HG03521 (cell line): ENCODE results near the gene COL10A1.
"Not testable (repeated sequence)": the region's sequence is repeated elsewhere in the genome, so short reads cannot be mapped to it uniquely, and the experiment has no call there.

Experiments used
- ATAC-seq: cut with Tn5 transposase; IDR thresholded peaks from one replicate; pipeline ENCODE4 v1.9.1; 2021; ENCODE audit warnings: mild to moderate bottlenecking, moderate library complexity; ENCODE audit not compliant: unreplicated experiment

Gene COL10A1

DNA sequence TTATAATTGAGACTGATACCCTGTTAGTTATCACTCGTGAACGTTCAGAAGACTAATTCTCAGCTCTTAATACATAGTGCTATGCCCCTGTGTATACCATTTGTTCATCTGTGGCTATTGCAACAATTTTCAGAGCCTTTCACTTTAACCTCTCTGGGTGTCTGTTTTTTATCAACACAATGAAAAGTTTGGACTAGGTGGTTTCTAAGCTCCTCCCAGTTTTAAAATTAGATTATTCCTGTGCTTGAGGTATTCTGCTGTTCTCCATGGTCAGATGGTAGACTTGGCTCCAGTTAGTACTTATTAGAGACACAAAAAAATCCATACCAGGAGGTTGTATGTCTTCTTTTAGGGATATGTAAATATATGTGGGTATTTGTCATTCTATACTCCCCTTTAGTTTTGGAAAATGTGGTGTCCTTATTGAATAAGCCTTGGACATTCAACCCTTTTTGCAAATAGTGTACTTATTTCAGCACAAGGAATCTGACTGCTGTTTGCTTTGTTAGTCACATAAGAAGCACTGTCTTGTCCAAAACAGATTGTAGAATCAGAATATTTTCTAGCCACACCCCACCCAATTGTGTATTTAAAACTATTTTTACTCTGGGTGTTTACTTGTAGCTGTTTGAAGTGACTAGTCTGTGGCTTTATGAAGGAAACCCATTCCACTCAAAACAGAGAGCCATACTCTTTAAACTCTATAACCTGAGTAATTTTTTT lies 2.0 kb upstream of the COL10A1 start:
- no peak for ATAC-seq

DNA sequence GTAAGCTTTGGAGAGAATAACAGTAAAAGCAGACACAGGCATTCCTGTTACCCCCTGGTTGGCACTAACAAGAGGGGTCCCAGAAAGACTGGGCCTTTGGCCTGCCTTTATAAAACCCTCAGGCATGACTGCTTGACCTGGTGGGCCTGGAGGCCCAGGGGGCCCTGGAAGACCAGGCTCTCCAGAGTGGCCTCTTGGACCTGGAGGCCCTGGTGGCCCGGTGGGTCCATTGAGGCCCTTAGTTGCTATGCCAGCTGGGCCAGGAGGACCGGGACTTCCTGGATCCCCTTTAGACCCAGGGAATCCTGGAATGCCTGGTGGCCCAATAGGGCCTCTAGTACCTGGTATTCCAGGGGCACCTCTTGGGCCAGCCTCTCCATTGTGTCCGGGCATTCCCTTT lies 5.5 kb downstream of the COL10A1 start:
- no peak for ATAC-seq

DNA sequence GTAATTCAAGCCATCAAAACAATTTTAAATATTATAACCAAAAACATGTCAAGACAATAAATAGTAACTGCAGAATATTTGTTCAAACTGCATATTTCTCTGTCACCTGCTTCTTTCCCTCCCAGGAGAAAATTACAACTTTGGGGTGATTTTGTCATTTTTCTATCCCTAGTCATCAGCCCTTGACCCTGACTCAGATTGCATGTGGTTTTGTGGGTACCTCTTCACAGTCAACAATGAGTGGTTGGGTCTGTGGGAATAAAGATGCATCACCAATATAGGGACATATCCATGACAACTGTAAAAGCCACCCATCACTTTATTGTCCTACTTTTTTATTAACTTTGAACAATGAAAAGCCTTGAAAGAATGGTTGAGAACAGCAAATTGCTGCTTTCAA lies 7.3 kb downstream of the COL10A1 start:
- no peak for ATAC-seq

DNA sequence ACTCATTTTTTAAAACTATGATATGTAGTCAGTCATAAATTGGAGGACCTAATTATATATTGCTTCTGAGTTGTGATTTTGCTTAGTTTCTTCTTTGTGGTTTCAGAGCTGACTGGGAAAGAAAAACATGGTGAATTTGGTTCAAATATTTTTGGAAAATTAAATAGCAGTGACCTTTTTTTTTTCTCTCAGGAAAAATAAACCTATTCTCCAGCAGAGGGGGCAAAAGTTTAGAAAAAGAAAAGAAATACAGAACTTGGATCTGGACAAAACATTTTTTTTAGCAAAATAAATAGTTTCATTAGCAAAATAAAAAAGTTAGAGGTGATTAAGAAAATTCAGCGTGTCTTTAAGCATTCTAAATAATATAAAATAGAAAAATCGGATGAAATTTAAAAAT lies 10.2 kb downstream of the COL10A1 start:
- no peak for ATAC-seq

DNA sequence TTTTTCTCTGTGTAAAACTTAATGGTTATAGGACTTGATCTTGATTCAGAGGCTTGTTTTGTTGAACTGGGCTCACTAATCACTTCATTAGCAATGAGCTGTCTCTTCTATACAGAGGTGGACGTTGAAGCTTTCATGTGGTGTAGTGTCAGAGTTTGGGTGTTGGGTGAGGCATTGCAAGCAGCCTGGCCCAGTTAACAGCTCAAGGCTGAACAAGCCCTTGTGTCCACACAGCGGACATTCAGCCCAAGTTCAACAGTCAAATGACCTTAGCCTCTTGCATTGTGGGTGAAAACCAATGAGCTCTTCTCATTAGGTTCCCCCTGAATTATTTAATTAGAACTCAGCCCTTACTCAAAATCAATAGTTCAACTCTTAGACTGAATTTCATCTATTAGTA lies 12.5 kb downstream of the COL10A1 start:
- no peak for ATAC-seq

DNA sequence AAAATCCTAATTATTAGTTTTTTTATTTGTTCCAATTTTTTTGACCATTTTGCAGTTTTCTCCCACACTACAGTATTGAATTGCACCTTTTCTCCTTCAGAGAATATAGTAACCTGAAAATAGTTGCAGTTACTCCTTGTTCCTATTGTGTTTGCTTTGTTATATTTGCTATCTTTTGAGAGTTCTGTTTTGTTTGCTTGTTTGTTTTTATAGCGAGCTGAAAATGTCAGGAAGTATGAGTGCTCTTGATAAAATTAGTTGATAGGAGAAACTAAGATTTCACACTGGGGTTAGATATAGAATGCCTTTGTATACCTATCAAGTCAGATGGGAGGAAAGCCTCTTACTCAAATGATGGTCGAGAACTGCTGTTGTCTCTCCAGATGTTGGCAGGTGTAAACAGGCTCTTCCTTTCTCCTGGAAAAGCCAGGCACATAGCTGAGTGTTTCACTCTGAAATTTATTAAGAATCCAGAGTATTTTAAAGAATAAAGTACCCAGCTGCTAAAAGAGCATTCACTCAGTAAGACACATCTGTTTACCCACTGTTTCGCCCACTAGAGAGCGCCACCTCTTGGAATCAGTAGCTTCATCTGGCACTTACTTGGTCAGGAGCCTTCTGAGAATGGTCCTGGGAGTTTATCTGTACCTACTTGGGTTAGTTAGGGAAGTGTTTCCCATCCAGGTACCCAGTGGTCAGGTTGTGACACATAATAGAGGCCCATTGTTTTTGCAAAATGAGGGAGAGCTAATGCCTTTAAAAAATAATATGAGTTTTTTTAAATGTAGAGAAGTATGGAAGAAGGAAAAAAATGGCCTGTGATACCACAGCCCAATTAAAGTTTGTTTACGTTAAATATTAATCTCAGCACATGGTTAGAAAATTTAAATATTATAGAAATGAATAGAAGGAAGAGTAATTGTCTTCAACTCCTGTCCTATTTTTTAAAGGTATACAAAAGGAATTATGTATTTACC lies 14.1 kb downstream of the COL10A1 start:
- peak; percentile 78 for ATAC-seq

DNA sequence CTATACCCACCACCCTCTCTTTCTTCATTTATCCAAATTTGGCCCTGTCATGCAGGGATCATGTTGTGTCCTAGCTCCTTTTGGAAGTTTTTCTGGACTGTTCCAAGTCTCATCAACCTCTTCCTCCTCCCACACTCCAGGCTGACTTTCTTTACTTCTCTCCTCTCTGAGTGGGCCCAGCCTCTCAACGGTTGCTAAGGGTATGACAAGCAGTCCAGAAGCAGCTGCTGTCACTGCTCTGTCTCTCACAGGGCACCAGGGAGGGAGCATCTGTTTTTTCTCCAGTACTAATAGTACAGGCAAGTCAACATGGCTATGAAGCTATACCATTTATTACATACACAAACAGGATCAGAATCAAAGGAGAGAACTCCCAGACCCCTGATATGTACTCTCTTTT lies 17.1 kb downstream of the COL10A1 start:
- ATAC-seq = no peak

DNA sequence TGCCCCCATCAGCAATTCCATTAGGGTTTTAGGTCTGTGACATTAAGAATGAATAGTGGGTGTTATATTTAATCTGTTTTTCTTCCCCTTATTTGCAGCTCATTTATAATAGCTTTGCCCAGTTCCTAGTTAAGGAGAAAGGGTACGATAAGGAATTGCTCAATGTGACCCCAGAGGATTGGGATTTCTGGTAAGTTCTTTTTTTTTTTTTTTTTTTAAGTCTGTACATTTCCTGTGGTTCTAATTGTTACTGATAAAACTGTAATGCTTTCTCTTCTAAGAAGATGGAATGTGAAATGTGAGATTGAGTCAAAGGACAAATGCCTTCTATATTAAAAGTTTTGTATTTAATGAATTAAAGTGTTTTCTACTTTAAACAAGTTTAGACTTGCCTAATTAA lies 19.8 kb downstream of the COL10A1 start:
- no peak for ATAC-seq

DNA sequence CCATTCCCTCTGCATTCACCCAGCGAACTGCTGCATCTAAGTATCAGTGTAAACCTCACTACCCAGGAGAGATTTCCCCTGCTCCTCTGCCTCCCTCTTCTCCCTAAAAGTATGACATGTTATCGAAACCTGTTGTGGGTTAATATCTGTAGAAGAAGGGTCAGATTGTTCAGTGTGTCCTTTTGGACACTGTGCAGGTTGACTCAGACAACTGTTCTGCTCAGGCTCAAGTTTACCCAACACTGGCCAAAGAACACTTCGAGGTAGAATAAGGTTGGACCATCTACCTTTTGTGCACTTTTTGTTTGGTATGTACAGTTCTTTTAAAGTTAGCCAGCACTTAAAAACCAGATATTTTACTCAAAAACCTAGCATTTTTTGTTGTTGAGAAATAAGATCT lies 20.7 kb downstream of the COL10A1 start:
- no peak for ATAC-seq

DNA sequence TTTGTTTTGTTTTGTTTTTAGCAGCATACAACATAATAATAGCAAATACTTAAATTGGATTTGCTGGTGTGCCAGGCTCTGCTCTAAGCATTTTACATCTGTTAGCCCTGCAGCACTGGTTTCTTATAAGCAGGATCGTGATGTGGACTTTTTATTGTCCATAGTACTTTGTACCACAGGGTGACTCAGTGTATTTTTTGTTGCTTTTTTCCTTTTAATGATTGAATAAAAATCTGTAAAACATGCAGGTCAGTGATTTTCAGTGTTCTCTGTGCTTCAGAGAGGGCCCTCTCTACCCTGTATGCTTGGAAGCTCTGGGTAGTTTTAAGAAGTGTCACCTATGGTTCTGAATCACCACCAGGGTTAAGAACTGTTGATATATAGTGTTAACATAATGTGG lies 21.3 kb downstream of the COL10A1 start:
- no peak for ATAC-seq

DNA sequence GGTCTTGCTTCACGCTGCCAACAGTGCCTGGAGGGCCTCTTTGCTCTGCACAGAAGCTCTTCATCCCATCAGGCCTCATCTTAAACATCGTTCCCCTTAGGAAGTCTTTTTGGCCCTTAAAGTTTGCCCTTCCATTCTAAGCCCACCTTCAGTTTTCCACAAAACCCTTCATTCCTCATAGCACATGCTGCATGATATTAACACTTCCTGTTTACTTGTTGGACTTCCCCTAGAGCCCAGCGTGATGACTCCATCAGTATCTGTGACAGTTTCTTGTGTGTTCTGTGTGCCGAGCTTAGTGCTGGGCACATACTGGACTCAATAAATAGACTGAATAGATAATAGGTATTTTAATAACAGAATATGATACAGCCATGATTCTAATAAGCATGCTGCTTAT lies 23.1 kb downstream of the COL10A1 start:
- no peak for ATAC-seq

DNA sequence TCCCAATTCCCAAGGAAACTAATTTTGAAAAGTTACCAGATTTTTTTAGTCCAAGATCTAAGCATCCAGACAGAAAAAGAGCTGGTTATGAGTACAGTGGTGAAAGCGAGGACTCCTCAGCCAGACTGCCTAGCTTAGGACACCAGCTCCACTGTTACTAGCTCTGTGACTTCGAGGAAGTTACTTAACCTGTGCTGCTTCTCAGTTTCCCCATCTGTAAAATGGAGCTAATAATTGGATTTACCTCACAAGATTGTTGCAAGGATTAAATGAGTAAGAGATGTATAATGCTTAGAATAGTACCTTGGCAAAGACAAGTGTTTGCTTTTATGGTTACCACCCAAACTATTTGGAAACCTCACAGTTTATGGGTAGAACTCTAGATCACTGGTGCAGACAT lies 24.1 kb downstream of the COL10A1 start:
- ATAC-seq = no peak

DNA sequence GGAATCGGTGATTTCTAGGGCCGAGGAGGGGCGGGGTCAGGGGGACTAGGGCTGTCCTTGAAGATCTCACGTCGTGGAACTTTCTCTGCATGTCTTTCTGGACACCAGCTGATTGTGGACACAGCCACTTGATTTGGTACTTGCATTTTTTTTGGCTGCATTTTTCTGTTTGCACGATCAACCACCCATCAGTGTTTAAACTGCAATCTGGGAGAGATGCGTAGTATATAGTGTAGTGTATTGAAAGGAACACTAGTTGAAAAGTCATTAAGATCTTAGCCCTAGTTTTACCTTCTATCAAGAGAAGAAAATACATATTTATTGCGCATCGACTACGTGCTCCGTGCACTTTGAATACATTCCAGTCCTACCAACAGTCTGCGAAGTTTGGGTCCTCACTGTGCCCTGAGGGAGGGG lies 24.6 kb downstream of the COL10A1 start:
- ATAC-seq = no peak

DNA sequence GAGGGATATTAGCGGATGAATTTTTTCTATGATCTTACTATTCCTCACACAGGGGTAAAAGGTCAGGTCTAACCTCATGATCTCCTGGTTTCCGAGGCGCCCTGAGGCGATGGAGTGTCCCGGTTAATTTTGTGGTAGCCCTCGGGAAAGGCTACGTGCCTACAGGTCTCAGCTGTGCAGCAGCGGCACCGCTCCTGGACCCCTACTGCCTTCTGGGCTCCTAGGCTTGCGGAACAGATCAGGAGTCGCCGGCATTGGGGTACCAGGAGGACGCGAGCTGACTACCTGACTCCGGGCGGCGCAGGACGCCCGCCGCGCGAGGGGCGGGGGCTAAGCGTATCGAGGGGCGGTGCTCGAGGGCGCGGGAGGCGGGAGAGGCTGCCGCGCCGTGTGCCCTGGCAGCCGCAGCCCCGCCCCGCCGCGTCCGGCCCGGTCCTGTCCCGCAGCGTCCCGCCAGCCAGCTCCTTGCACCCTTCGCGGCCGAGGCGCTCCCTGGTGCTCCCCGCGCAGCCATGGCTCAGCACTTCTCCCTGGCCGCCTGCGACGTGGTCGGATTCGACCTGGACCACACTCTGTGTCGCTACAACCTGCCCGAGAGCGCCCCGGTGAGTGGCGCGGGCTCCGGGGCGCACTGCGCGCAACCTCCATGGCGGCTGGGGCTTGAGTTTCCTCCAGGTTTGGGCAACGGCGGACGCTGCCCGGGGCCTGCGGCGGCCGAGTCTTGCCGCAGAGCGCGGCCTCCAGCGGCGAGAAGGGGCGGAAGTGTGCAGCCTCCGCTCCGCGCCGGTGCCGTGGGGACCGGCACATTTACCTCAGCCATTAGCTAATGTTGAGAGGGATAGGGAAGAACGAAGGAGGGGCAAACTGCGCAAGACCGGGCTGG lies 25.3 kb downstream of the COL10A1 start, which contains the start of gene NT5DC1:
TSS of gene NT5DC1 (plus strand) at position 435 of the 883 bp plus-strand sequence. CDS start at position 513, 78 bp downstream.
- peak; percentile 87 for ATAC-seq

DNA sequence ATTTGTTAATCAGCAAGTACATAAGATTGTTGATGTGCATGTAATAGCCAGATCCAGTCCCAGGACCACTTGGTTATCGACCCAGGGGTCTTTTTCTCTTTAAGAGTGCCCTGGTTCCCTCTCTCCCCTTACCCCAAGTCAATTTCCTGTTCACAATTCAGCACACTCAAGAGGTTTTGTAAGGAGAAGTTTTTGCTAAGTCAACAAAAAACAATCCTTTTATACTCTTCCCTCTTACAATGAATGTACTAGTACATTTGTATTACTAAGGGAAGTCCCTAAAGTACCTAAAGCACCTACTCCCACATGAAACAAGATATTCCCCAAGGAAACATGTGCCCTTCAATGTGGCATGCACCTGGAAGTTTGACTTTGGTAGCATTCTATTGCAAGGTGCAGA lies 26.9 kb downstream of the COL10A1 start:
- ATAC-seq = no peak

DNA sequence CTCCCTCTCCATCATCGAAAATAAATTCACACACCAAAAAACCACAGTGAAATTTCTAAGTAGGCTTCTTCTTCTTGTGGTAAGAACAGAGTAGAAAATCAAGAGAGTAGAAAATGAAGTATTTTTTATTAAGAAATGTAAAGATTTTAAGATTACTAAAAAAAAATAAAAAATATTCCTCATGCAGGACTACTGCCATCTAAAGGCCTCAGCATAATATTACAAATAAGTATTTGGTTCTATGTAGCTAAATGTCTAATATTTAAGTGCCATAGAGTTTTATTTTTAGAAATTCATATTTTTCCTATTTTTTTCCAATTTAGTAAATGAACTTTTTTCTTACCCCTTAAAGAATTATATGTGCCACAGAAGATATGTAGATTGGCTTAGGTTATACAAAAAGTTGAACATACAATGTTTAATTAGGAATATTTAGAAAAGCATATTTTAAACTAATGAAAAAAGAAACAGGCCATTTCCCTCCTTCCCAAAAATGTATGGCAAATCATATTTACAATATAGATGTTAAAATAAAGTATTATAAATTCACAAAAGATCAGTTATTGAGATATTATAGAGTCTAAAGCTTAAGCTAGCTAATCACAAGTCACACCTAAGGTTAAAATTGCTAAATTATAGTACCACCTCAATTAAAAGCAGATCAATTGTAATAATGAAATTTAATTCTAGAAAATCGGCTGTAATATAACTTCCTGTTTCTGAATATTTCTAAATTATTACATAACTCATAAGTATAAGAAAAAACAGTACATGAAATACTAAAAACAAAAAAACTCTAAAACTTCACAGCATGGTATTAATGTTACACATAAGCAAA lies 28.7 kb downstream of the COL10A1 start:
- no peak for ATAC-seq

DNA sequence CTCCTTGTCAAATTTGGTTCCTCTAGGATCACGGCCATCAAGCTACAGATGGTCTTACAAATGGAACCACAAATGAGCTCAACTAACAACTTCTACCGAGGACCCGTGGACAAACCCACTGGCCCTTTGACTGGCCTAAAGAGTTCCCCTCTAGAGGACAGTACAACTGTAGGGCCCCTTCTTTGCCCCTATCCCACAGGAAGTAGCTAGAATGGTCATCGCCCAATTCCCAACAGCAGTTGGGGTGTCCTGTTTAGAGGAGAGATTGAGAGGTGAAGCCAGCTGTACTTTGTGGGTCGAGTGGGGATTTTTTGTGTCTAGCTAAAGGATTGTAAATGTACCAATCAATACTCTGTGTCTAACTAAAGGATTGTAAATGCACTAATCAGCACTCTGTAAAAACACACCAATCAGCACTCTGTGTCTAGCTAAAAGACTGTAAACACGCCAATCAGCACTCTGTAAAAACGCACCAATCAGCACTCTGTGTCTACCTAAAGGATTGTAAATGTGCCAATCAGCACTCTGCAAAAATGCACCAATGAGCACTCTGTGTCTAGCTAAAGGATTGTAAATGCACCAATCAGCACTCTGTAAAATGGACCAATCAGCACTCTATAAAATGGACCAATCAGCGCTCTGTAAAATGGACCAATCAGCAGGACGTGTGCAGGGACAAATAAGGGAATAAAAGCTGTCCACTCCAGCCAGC lies 29.7 kb downstream of the COL10A1 start:
- ATAC-seq = not testable (repeated sequence)

DNA sequence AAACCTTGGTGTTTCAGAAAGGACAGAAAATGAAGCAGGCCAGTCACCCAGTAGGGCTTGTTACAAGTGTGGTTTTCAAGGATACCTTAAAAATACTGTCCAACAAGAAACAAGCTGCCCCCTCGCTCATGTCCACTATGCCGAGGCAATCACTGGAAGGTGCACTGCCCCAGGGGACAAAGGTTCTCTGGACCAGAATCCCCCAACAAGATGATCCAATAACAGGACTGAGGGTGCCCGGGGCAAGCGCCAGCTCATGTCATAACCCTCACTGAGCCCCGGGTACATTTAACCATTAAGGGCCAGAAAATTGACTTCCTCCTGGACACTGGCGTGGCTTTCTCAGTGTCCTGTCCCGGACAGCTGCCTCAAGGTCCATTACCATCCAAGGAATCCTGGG lies 31.9 kb downstream of the COL10A1 start:
- ATAC-seq = no peak

DNA sequence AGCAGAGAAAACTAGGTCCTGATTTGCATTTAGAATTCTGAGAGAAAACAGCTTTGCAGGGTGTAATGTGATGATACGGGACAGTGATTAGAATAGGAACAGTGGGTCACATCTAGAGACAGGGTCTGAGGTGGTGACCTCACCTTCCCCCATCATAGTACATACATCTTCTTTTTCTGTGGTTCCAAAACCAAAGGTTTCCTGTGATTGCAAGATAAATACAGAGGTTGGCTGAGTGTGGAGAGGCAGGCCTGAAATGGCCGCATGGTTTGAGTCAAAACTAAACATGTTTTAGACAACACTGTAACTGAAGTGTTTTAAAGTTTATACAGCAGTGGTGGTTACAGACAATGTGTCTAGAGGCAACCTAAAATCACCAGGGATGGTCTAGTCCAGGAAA lies 35.7 kb downstream of the COL10A1 start:
- peak; percentile 57 for ATAC-seq
